EL (cell line): ENCODE measurements around the gene TGFB3.

Experiments used
- DNase-seq: peaks from one replicate; pipeline ENCODE4 v3.0.0-alpha.2; 2016

TGFB3 gene

DNA sequence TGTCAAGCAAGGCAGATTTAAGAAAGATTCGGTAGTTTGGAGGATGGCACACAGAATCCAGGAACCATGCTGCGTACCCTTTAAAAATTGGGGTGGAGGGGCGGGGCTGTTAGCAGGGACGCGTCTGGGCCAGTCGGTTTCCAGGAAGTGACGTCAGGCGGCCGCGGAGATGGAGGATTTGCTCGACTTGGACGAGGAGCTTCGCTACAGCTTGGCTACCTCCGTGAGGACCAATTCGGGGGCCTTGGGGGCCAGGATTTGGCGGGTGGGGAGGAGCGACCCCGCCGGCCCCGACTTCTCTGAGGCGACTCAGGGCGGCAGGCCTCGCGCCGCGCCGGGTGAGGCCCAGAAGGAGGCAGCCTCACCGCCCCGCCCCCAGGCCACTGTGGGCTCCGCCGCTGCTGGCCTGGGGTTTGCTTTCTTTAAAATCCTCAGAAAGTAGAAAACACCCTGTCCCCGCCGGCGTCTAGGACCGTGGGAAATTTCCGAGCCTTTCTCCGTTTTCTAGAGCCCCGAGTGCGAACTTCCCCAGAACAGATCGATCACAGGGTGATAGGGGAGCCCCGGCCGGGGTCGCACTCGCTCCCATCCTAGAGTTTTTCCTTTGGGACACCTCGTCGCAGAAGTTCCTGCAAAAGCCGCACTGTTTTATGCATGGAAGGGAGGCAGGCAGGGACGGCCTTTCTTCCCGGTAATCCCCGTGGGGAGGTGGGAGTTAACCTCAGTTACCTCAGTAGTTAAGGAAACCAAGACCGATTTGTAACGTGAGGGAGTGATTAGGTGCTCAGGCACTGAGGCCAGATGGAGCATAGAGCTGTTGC, 4.0 kb upstream of the TGFB3 start, which contains the start of gene IFT43:
Gene IFT43, plus strand, starts transcription at position 146 of the 821 bp plus-strand sequence. Its CDS starts 24 bp downstream, at position 170.
- peak; percentile 85 for DNase-seq

DNA sequence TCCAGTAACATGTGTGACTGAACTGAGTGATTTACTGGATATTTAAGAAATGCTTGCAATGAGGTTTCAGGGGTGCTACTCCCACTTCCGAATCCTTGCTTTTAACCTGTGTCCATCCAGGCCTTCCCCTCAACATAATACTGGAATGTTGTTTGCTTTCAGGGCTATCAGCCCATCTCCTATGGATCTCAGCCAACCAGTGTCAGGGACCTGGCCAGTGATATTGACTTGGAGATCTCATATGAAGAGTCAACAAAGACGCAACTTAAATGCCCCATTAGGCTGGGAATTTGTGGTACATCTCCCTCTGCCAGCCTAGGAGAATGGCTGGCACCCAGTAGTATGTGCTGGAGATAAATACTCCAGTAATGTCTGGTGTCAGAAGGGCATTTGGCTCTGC, 2.9 kb upstream of the TGFB3 start:
- no peak for DNase-seq

GRCh38 chr14:75983019-75983358, 1.2 kb upstream of the TGFB3 start:
- DNase-seq, result no peak

- peak; percentile 83 for DNase-seq
Observed at GRCh38 chr14:75982266-75983018, 647 bp upstream of the TGFB3 start.

DNA sequence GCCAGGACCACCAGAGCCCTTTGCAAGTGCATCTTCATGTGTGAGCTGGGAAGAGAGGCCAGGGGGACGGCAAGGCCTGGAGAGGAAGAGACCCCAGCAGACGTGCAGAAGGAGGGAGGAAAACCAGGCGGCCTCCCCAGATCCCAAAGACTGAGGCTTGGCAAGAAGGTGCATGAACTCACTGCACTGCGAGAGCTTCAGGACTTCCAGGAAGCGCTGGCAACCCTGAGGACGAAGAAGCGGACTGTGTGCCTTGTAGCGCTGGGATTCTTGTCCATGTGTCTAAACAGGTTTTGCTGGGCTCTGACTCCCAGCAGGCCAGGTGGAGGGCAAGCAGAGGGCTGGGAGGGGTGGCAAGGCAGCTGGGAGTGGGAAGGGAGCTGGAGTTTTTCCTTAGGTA, 939 bp downstream of the TGFB3 start:
- no peak for DNase-seq

DNA sequence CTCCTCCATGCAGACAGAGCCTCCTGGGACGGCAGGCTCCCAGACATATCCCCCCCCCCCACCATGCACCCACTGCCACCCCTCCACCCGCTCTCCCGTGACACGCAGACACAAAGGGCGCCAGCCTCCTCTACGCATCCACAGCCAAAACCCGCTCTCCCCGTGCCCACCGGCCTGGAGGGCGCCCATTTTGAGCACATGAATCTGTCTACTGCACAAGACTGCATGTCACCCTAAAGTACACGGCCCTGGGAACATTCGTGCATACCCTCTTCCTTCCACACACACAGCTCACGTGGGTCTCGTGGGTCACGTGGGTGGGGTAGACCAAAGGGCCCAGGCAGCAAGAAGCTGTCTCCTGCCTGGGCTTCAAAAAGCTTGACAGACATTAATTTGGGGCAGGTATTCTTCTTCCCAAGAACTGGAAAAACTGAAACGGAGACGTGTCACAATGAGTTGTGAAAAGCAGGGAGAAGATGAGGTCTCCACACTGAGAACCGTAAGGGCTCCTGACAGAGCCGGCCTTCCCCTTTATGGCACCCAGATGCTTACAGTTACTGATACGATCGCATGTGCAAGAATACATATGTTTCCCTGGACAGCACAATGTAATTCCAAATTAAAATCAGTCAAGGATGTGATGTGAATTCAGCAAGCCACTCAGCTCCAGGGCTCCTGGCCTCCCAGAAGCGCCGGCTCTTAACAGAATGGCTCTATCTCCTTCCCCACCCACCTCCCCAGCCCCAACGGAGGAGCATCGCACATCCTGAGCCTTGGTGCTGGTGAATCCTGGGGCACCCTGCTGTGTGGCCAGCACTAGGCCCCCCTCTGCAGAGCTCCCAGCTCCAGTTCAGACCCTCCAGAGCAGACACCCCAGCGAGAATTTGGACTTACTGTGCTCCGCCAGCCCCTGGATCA, 1.9 kb downstream of the TGFB3 start:
- no peak for DNase-seq

GRCh38 chr14:75979071-75979571, 2.7 kb downstream of the TGFB3 start:
- DNase-seq, result no peak

- no peak for DNase-seq
Observed at GRCh38 chr14:75978249-75978731, 3.5 kb downstream of the TGFB3 start.

- no peak for DNase-seq
Observed at GRCh38 chr14:75977582-75977943, 4.2 kb downstream of the TGFB3 start.

DNA sequence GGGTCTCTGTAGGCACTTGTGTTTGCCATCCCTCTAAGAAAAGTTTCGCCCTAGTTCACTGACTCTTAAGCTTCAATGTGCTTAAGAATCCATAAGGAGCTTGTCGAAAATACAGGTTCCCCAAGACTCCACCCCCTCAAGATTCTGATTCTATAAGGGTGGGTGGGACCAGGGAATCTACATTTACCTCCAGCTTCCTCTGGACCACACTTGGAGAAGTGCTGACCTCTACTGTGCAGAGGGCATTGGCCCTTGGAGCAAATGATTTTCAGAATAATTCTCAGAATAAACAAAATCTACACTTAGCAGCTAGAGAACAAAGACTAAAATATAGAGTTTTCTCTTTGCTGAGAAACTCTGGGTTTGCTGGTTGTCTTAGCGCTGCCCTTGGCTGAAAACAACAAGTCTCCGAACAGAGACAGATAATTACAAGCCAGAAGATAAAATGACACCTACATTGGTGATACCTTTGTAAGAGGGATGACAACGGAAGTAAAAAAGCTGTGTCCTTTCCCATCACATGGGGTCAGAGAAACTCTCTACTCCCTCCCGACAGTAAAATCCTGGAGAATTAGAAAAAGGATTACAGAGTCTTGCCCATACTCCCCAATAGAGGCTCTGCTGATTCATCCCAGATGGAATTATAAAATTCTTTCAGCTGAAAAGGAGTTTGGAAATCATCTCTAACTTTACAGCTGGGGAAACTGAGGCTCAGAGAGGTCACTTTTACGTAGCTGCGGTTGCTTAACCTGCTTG, 4.8 kb downstream of the TGFB3 start:
- no peak for DNase-seq

- no peak for DNase-seq
Observed at GRCh38 chr14:75972801-75973421, 8.9 kb downstream of the TGFB3 start.

DNA sequence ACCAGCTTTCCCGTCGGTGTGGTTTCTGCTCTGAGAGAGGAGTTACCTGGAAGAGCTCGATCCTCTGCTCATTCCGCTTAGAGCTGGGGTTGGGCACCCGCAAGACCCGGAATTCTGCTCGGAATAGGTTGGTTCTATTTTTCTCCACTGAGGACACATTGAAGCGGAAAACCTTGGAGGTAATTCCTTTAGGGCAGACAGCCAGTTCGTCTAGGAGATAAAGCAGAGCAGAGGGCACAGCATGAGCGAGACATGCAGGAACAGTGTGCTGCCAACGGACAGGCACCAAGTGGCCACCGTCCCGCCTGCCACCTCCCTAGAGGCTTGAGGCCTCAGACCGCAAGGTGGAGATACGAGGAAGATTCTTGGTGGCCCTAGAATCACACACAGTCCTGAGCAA, 10.3 kb downstream of the TGFB3 start:
- no peak for DNase-seq

DNA sequence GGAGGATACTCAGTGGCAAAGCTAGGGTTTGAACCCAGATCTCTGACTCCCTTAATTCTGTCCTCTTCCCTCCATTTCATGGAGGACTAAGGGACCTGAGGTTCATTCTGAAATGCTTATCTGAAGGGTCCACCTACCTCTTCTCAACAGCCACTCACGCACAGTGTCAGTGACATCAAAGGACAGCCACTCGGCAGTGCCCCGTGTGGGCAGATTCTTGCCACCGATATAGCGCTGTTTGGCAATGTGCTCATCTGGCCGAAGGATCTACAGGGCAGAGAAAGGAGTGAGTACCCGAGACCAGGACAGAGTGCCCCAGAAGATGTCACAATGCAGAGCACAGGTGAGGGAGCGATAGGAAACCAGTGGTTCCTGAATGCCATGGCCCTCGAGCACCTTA, 10.8 kb downstream of the TGFB3 start:
- no peak for DNase-seq

- no peak for DNase-seq
Observed at GRCh38 chr14:75969891-75970290, 11.9 kb downstream of the TGFB3 start.

DNA sequence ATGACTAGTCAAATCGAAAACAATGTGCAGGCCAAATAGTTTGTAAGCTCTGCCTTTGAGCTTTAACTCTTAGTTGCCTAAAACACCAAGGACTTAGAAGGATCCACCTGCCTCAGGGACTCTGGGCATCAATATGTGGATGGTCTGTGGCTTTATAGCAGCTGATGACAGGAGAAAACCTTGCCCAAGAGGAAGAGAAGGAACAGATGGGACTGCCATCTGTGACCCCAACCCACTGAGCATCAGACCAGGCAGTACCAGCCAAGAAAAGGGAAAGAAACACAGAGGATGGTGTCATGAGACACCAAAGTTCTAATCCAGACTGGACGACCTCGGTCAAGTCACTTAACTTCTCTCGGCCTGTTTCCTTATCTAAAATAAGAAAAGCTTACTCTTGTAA, 12.7 kb downstream of the TGFB3 start:
- no peak for DNase-seq

DNA sequence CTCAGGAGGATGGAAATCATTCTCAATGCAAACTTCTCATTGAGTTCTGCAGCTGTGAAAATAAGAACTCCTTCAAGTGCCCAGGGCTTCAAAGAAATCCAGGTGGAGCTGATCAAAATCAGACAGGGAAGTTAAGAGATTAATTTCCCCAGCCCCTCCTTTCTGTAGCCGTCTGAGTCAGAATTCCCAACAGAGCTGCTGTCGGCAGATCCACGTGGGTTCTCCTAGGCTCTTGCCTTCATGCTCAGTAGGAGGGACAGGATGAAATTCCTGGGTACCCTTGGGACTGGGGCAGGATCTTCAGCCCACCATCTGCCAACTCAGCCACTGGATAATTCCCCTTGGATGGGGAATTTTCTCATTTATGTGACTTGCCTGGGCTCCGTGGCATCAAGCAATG, 13.3 kb downstream of the TGFB3 start:
- no peak for DNase-seq

DNA sequence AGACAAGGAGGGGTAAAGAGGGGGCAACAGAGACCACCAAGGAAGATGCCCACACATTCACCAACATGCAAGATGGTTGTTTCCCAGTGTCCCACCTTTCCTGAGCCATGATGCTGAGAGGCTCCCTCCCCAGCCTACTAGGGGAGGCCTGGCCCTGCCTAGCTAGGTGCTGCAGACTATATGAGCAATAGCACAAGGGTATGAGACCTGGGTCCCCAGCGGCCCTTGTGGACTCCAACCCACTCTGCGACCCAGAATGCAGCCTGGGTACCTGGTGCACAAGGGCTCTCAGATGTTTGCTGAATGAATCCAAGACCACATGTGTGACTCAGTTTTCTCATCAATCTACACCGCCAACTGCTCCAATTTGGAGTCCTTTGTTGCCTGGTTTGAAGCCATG, 13.9 kb downstream of the TGFB3 start:
- DNase-seq, result no peak

GRCh38 chr14:75961662-75962061, 20.1 kb downstream of the TGFB3 start:
- DNase-seq, result no peak

- DNase-seq, result no peak
Observed at GRCh38 chr14:75960231-75960630, 21.6 kb downstream of the TGFB3 start.

- DNase-seq, result no peak
Observed at GRCh38 chr14:75959031-75959430, 22.8 kb downstream of the TGFB3 start.

GRCh38 chr14:75952489-75952888, 29.3 kb downstream of the TGFB3 start:
- no peak for DNase-seq

DNA sequence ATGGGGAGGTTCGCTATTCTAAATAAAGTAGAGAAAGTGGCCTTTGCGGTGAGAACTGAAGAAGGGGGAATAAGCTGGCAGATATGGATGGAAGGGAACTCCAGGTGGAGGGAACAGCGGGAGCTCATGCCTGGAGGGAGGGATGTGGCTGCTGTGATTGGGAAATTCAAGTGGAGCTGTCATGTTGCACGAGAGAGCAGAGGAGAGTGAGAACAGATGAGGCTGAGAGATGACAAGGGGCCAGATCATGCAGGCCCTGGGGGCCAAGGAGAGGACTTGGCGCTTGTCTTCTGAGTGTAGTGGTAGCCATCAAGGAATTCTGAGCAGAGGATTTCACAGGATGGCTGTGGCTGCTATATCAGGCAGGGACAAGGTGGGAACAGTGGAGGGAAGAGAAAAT, 35.0 kb downstream of the TGFB3 start:
- no peak for DNase-seq
